Measurements from ENCODE around the gene SESN2.

GRCh38 chr1:28281608-28282425, 22.5 kb downstream of the SESN2 start:
- TF ChIP-seq CTCF (IDR thresholded peaks at IDR 0.05): no peak
- TF ChIP-seq POLR2A (IDR thresholded peaks at IDR 0.05): no peak
